ENCODE data around the gene RASA4.
"Not testable (repeated sequence)": the region's sequence is repeated elsewhere in the genome, so short reads cannot be mapped to it uniquely, and the experiment has no call there.

GRCh38 chr7:102542771-102543170 lies 73.8 kb downstream of the RASA4 start:
- TF ChIP-seq CTCF (conservative IDR thresholded peaks at IDR 0.05; ENCODE audit: low read depth, low read length); POLR2A (IDR thresholded peaks at IDR 0.05; ENCODE audit: low read depth, low read length); CEBPB (IDR thresholded peaks at IDR 0.05; ENCODE audit: low read depth, low read length); RCOR1 (IDR thresholded peaks at IDR 0.05; ENCODE audit: insufficient replicate concordance, low read length); BHLHE40 (IDR thresholded peaks at IDR 0.05; ENCODE audit: low read depth, low read length); FOS (IDR thresholded peaks at IDR 0.05; ENCODE audit: low read depth, low read length): not testable (repeated sequence)
